Stromal cell of bone marrow (primary cell): ENCODE measurements around the gene TM2D3.

Experiments used
- DNase-seq: peaks from one replicate; pipeline ENCODE4 v3.0.0-alpha.2; 2012; ENCODE audit warnings: low read depth

The TM2D3 gene

DNA sequence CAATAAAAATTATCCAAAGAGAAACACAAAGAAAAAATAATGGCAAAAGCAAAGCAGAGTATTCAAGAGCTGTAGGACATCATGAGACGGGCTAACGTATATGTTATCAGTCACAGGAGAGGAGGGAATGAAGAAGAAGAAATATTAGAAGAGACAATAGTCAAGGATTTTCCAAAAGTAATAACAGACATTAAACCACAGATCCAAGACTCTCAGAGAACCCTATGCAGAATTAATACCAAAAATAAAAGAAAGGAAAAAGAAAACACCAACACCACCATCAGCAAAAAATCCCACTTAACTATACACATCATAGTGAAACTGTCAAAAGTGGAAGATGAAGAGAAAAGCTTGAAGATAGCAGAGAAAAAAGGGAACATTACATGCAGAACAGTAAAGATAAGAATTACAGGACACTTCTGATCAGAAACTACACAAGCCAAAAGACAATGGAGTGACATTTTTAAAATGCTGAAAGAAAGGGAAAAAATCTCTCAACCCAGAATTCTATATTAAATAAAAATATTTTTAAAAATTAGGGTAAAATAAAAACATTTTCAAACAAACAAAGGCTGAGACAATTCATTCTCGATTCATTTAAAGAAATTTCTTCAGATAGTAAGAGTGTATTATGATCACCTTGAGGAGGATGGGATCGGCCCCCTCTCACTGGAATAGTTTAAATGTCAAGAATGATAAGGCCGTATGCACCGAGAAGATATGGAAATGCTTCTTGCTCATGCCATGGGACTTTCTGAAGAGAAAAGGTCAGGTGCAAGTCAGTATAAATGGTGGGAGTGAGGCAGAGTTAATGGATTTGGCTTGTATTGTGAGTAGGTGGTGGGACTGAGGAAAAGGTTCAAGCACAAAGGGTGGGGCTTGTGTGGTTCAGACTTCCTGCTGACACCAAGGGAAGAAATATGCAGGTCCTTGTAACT, 28.5 kb downstream of the TM2D3 start:
- DNase-seq = no peak

DNA sequence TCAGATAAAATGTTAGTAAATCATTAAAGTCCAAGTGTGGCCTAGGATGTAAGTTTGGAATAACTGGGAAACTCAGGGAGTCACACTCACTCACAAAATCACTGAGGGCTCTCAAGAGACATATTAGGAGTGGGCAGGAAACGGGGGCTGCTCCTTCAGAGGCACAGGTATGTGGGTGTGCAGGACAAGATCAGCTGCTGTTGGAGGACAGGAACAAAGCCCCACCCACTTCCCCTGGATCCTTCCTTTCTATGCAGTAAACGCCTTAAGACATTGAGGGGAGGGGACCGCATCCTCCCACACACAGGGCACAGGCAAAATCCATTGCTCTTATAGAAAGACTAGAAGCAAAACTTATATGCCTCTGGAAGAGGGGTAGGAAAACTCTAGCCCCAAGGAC, 30.2 kb downstream of the TM2D3 start:
- DNase-seq = no peak

DNA sequence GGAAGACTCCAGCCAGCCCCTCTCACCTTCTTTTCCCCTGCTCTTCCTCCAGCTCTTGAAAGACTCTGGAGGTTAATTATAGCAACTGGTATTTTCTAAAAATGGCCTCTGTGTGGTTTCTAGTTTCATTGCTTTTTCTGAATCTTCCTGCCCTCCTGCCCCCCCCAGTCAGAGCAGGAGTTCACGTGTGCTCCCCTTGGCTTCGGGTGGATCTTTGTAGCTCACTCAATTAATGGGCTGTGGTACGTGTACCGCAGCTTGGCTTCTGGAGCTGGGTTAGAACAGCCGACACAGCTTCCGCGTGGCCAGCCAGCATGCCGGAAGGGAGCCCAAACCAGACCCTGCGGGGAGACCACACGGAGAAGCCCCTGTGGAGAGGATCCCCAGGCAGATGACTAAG, 31.5 kb downstream of the TM2D3 start:
- DNase-seq = no peak

DNA sequence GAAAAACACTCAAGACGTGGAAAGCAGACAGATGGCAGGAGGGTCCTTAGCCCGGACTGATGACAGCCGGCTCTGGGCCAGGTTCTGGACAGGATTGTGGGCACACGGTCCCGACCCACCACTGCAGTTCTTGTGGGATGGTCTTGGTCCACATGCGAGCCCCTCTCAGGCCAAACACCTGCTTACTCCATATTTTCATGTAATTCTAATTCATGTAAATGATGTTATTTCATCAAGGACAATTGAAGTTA, 32.6 kb downstream of the TM2D3 start:
- DNase-seq = no peak

DNA sequence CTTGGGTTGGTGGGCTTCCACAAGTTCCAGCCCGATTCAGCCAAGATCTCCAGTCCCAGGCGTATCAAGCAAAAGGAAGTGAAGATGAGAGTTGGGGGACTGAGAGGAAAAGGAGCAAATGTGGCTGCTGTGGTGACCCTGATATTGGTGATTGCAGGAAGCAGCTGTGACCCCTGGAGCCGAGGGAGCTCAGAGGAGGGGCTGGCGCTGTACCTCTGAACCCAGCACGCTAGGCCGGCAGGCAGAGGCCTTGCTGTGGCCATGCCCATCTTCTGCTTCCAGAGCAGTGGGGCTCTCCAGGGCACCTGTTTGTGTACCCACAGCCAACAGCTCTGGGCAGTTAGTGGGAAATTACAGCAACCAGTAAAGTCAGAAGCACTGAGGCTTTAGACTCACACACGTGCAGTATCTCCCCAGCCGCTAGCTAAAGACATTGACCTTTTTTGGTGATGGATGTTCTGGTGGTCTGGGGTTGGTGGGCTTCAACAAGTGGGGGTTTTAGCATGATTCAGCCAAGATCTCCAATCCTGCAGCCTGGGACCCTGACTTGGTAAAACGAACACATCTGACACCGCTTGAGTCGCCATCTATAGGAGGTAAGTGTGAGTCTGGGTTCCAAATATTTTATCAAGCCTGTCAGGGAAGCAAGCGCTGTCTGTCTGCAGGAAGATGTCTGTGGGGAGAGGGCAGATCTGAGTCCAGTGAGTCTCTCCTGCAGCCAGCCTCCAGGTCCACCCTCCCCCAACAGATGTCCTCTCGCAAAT, 33.1 kb downstream of the TM2D3 start:
- DNase-seq = no peak

DNA sequence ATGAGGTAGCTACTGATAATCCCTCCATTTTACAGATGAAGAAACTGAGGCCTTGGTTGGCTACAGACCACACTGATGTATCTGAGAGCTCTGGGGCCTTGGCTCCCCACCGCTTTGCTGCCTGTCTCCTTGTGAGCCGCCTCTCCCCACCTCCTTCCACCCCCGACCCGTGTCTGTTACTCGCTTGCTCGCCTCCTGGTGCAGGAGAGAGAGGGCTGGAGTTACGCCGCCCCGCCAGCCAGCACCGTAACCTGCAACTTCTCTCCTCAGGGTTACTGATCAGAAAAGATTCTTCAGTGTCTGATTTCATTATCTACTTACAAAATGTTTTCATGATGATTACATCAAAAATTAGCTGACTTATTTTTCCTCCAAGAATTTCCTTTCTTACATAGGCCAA, 34.1 kb downstream of the TM2D3 start:
- DNase-seq = no peak

DNA sequence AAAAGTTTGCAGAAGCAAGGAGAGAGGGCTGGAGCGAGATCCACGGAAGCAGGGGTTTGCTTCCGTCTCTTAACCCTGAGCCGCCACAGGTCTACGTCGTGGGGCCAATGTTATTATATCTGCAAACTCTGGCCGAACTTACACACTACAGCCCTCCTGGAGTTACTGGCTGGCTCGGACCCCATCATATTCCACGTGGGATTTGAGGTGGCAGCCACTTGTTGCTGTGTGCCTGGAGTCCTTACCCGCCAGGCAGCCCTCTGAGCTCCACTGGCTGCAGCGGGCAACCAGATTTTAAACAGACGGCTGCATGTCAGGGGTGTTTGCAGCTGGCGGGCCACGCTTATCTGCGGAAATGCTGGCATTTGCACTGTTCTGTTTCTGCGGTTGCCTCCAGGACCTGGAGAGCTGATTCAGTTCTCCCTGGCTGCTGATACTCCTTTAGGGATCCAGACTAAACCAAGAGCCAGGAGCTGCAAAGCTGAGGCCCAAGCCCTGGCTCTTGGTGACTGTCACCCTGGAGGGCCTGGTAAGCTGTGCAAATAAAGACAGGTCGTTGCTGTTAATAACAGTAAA, 34.7 kb downstream of the TM2D3 start:
- no peak for DNase-seq

DNA sequence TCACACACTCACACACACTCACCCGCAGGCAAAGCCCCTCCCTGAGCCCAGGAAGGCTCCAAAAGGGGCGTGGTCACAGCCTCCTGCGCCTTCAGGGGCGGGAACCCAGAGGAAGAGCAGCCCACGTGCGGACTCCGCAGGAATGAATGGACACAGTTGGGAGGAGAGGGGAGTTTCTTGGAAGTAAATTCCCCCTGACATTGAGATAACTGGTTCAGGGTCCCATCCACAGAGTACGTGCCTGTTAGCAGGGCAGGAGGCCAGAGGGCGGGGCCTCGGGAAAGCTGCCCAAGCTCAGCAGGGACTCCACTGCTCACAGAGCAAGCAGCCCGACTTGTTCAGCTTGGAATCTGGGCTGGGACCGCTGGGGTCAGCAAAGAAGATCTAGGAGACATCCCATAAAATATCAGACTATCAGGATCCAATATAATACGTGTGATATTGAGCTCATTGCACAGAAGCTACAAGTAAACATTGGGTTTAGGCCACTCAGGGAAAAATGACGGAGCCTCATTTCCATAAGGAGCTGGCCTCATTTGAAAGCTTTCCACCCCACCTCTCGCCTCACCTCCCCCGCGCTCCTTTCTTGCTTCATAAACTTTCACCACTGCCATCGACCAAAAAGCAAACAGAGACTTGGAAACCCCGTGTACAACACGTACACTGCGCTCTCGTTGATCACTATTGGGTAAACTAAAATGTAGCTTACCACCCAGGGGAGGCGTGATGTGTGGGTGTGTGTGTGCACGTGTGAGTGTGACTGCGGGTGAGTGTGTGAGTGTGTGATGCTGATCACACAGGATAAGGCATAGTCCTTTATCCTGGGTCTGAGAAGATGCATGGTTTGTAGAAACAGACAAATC, 36.0 kb downstream of the TM2D3 start:
- DNase-seq = peak; percentile 47

DNA sequence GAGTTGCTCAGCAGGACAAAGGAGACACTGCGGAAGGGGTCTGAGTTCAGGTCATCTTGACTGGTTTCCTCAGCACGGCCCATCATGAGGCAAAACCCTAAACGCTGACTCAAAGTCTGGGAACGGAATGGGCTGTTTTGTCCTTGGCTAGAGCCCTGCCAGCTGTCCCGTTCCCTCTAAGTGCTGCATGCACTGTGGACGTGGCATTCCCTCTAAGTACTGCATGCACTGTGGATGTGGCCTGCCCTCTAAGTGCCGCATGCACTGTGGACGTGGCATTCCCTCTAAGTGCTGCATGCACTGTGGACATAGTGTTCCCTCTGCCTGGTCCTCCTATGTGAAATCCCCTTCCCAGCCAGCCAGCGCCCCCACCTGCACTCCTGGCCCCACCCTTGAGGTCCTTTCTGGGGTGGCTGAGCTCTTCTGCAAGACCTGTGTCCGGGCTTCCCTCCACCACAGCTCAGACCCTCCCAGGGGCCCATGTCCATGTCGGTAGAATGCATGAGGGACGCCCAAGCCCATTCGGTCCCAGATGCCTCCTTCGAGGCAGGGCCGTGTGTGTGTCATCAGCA, 36.7 kb downstream of the TM2D3 start:
- no peak for DNase-seq

DNA sequence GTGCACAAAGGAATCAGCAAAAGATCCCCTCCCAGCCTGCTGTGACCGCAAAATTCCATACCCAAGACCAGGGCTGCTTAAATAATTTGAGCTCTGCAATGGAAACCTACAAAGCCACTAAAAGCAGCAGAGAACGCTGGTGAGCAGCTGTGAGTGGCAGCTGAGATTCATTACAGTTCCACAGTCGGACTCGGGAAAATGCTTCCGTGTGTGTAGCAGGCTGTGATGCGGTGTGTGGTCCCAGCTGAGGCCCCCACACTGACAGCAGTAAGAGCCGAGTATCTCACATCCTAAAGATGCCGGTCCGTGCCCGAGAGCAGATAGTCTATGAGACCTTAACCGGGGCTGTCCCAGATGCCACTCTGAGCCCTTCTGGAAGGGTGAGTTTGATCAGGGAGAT, 37.4 kb downstream of the TM2D3 start:
- DNase-seq = no peak

DNA sequence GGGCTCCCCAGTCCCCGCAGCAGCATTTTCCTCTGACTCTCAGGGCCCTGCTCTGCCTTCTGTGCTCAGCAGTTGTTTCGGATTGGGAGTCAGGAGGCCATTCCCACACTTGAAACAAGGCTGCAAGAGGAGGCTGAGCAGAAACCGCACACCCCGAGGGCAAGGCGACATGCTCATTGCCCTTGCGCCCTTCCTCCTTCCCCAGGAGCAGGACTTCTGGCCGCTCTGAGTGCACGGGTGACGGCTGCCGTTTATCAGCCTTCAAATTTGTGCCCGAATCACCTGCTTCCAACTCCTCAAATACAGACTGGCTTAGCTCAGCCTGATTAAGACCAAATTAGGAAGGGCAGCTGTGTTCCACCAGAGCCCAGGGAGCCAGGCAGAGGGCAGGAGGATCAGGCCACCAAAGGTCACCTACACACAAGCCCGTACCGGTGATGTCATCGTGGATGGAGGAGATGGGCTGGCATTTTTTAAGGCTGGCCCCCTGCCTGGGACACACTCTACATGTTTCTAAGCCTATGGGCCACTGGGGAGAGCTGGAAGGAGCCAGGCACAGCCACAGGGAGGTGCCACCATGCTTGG, 38.1 kb downstream of the TM2D3 start:
- DNase-seq = no peak

DNA sequence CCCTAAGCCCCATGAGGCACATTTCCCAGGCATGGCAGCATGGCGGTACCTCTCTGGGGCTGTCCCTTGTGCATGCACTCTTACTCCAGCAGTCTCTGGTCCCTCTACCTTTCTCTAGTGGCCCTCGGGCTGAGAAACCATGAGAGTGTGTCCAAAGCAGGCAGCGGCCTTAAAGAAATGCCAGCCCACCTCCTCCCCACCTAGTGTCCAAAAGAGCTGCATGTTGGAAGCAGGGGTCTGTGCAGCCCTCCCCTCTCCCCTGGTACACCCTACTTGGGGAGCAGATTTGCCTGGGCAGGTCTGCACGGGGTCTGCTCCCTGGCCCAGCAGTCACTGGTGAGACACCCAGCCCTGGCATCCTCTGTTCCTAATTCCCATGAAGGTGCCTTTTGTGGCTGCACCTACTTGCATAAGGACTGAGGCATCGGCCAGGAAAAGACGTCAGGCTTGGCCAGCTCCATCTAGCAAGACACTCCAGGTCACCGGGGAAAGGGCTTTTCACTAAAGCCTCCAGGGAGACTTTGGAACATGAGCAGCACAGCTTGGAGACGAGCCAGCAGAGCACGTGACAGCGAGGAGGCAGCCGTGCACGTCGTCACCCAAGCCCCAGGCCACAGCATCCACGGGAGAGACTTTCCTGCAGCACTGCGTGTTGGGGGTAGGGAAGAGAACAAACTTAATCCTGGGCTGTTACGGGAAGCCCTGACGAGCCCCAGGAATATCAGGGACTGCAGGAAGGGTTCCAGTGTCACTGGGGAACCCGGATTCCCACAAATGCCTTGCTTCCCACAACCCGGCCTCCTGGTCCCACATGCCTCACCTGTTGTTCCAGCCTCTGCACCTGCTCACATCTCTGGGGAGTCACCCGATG, 38.8 kb downstream of the TM2D3 start:
- DNase-seq = no peak

DNA sequence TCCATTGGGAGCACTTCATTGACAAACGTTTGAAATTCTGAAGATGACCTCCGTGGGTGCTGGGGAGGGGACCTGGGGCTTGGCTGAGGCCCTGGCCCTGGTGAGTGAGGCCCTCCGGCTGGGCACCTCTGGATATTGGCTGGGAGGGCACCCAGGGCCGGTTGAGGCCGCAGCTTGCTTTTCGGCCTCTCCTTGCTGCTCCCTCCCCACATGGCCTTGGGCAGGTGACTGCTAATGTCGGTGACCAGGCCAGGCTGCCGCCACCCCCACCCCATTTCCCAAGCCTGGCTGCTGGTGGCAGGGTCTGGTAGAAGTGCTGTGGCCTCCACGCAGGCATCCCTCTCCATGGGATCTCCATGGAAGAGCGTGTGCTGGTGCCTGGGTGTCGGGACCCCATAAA, 39.5 kb downstream of the TM2D3 start:
- DNase-seq = no peak

DNA sequence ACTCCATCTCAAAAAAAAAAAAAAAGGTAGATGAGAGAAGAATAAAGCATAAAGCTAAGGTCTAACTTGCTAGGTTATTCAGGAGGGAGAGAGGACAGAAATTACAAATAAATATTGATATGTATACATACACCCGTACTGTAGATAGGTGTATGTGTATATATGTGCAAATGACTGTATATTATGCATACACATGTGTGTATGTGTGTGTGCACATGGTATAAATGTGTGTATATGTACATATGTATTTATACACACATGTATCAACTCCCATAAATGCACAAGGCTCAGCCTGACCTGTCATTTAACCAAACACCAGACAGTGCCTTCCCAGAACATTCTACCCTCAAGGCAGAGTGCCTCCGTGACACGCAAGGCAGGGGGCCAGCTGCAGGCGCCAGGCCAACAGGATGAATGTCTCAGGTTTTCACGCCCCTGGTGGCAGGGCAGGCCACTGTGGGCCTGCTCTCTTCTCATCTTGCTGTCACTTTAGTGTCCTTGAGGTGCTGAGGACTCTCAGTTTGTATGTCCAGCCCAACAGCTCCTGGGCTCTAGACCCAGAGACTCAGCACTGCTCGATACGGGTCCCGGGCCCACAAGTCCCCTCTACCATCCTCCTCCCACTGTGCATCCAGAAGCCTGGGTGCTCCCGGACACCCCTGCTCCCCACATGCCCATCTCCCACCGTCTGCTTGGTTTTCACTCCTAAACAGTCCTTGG, 40.4 kb downstream of the TM2D3 start:
- no peak for DNase-seq

DNA sequence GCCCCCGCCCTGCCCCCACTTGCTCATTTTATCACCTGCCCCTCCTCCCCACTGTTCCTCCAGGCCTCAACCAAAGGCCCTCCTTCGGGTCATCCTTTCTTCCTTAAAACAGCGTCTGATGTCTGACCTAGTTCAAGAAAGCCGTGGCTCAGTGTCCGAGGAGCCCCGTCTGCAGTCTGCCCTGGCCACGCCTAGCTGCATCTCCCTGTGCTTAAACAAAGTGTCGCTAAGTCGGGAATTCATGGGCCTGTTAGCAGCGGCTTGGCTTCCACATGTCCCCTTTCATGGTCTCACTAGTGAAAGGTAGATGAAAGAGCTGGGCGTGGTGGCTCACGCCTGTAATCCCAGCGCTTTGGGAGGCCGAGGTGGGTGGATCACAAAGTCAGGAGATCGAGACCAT, 41.2 kb downstream of the TM2D3 start:
- no peak for DNase-seq

DNA sequence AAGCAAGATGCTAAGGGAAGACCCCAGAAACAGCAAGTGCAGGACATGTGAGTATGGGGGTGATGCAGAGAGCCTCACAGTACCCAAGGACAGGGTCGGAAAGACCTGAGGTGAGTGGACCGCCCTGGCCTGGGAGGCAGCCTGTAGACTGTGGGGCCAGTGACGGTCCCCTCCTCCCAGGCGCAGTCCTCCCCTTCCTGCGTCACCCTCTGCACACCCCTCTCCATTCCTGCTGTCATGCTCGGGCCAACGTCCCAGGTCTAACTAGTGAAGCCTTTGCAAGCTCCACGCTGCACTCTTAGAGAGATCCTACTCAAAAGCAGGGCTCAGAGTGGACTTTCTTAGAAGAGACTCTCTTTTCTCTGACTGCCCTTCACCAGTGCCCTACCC, 41.6 kb downstream of the TM2D3 start:
- DNase-seq = no peak

DNA sequence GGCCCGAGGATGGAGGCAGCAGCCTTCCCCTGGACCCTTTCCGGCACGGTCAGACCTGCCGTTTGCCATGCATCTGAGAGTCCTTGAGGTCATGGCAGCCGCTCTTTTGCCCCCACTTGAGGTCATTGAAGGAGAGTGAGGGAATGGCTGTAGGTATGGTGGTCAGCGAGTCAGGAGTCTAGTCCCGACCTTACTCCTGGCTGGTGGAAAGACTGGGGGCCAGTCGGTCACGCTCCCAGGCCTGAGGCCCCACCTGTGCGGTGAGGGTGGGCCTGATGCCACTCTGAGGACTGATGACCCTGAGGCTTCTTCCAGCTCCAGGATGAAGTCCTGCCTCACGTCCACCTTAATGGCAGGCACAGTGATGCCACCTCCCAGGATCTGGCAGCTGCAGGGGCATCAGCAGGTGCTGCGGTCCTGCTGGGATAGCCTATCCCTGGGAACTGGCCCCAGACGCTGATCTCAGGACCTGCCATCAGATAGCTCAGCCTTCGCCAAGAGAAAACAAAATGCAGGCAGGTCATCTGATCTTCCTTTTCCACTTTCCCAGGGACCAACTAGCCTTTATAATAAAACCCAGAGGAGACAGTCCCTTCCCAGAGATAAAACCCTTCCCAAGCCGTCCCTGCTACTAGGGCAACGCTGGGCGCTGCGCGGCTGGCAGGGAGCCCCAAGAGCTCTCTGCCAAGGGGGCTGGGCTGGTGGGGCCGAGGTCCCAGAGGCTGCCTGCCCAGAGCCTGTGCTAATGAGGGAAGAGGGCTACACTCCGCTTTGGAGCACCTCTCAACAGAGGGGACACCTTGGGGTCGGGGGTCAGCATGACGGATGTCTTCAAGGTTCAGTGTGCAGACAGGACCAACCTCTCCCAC, 42.2 kb downstream of the TM2D3 start:
- DNase-seq = no peak

DNA sequence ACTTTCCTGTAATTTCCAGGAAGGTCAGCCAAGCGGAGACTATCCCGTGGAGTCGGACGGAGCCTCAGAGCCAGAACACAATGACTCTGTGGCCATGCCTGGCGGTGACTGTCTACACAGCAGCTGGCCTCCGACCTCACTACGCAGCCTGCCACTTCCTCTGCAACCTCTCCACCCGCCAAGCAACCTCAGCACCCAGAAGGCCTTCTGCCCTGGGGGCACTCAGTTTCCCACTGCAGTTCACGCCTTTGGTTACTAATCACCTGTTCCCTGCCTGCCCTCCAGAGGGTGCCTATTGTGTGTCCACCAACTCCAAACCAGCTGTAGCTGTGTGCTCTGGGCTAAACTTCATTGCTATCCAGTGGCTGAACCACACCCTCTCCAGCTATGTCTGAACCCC, 44.0 kb downstream of the TM2D3 start:
- DNase-seq = no peak

DNA sequence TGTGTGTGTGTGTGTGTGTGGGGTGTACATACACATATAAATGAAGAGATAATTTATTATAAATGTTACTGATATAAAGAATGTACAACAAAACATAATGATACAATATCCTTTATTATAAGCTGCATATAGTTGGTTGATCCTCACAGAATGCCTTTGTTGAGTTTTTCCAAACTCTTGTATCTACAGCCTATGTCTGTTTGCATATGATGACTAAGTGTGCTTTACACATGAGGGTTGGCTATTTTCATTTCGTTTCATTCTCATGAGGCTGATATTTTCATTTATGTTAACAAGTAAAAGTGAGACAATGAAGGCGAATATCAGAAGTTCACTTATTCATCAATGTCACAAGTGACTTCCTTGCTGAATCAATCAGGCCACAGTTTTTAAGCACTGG, 45.1 kb downstream of the TM2D3 start:
- DNase-seq = no peak
